SHP77 treated with DMSO at 0.1 percent for 48 hours (cell line): Measurements from ENCODE around the gene PCBP1.
A peak's percentile ranks its signal among the peaks of the same experiment; 100 is the strongest.
"Not testable (repeated sequence)": the region's sequence is repeated elsewhere in the genome, so short reads cannot be mapped to it uniquely, and the experiment has no call there.

ENCODE experiments used
- DNase-seq: peaks from one replicate; lab custom pipeline; 2025; lab: John Stamatoyannopoulos, UW

Gene PCBP1

DNA sequence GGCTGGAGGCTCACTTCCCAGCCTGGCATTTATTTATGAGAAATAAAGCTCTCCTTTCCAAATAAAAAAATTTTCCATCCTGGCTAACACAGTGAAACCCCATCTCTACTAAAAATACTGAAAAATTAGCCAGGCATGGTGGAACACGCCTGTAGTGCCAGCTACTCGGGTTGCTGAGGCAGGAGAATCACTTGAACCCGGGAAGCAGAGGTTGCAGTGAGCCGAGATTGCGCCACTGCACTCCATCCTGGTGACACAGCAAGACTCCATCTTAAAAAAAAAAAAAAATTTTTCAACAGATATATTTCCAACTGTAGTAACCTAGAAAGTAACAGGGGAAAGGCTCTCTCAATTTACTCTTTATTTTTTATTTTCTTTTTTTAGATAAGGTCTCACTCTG is 6.1 kb upstream of the PCBP1 start:
- DNase-seq = no peak

DNA sequence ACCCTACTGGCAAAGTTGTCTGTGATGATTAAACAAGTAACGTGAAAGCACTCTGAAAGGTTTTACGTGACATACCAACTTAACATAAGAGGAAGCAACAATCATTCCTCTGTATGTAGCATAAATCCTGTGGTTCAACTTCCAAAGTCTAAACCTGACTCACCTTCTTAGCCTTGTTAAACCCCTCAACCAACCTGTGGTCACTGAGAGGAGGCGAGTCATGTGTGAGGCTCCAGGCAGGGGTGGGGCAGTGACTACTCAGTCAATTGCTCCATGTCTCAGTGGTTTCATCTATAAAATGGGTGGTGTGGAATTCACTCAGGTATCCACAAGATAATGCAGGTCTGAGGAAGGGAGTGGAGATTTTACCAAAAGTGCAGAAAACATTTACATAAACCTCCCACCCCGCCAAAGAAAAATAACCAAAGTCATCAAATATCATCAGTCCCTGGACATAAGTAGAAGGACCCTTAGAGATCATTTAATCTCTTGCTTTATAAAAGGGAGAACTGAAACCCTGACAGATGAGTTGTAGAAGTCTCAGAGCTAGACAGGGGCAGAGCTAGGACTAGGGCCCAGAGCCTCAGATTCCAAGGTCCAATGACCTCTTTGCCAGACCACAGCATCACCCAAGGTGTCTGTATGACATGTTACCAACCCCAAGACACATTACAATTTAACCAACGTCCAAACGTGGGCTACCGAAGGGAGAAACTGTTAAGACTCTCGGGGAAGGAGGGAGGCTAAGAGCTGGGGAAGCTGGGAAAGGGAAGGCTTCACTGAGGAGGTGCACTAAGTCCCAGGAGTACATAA is 3.7 kb upstream of the PCBP1 start:
- DNase-seq = no peak

DNA sequence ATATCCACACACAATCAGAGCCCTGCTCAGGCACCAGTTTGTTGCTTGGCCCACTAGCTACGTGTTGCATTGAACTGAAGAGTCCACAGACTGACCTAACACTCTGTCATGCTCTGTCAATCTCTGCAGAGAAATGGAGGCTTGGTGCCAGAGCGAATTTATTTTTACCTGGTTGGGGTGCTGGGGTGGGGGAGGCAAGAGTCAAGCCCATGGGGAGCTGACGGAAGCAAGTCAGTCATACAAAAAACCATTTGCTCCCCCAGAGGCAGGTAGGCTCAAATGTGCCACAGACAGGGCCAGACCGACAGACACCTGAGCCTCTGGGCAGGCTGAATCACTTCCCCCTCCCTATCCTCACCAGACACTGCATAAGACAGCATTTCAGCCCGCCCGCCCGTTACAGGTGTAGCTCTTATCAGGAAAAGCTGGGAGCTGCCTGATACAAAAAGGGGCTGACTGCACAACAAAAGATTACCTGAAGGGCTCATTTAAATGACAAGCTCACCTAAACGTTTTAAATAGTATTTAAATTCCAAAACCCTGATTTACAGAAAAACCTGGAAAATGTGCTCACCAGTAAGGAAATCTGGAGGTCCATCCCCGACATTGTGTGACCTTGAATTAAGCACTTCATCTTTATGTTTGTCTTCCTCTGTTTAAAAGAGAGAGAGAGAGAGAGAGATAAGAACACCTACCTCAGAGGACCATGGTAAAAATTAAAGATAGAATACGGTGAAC is 2.1 kb upstream of the PCBP1 start:
- DNase-seq = peak; percentile 34

DNA sequence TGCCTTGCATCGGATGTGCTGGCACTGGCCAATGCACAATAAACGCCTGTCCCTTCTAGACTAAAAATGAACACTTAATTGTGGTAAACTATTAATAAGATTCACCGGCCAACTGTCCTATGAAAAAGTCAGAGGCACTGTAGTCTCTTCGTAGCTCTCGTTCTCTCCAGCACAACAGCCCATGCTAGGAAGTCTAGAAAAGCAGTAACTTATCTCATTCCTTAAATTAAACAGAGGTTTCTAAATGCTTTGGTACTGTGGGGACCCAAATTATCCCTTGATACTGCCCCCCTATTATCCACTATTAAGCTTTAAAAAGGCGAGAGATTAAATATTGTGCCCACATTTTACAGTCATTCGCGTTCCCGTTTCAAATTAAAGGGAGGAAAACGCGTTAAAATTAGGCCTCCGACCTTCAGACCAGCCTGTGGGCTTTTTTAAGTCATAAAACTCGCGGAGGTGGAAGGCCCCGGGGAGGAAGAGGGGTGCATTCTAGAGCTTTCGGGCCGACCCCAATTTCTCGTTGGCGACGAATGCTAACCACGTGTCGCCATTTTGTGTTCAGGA is 1.5 kb upstream of the PCBP1 start:
- no peak for DNase-seq

DNA sequence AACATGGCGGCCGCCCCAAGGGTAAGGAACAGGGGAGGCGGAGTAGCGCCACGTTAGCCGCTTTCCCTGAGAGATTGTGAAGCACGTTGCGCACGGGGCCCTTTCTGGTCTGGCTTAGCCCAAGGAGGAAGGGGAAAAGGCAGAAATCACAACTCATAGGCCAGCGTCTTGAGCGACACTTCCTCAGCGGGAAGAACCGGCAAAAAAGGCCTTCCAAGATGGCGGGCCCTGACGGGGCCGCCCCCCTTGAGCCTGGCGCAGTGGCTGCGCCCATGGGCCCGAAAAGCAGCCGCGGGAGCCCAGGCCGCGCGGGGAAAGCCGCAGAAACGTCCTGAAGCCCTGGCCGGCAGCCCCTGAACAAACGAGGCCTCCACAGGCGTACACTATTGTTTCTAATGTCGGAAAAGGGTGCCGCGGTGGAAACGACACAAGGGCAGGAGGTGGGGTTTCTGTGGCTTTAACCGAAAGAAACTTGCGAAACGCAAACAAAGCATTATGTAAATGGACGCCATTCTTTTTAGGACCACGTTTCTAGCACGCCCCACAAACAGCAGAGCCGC is 919 bp upstream of the PCBP1 start:
- DNase-seq = peak; percentile 56

DNA sequence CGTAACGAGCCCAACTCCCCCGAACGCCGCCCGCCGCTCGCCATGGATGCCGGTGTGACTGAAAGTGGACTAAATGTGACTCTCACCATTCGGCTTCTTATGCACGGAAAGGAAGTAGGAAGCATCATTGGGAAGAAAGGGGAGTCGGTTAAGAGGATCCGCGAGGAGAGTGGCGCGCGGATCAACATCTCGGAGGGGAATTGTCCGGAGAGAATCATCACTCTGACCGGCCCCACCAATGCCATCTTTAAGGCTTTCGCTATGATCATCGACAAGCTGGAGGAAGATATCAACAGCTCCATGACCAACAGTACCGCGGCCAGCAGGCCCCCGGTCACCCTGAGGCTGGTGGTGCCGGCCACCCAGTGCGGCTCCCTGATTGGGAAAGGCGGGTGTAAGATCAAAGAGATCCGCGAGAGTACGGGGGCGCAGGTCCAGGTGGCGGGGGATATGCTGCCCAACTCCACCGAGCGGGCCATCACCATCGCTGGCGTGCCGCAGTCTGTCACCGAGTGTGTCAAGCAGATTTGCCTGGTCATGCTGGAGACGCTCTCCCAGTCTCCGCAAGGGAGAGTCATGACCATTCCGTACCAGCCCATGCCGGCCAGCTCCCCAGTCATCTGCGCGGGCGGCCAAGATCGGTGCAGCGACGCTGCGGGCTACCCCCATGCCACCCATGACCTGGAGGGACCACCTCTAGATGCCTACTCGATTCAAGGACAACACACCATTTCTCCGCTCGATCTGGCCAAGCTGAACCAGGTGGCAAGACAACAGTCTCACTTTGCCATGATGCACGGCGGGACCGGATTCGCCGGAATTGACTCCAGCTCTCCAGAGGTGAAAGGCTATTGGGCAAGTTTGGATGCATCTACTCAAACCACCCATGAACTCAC is 673 bp downstream of the PCBP1 start:
- no peak for DNase-seq

DNA sequence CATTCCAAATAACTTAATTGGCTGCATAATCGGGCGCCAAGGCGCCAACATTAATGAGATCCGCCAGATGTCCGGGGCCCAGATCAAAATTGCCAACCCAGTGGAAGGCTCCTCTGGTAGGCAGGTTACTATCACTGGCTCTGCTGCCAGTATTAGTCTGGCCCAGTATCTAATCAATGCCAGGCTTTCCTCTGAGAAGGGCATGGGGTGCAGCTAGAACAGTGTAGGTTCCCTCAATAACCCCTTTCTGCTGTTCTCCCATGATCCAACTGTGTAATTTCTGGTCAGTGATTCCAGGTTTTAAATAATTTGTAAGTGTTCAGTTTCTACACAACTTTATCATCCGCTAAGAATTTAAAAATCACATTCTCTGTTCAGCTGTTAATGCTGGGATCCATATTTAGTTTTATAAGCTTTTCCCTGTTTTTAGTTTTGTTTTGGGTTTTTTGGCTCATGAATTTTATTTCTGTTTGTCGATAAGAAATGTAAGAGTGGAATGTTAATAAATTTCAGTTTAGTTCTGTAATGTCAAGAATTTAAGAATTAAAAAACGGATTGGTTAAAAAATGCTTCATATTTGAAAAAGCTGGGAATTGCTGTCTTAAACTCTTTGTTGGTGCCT is 1.4 kb downstream of the PCBP1 start:
- DNase-seq = no peak

DNA sequence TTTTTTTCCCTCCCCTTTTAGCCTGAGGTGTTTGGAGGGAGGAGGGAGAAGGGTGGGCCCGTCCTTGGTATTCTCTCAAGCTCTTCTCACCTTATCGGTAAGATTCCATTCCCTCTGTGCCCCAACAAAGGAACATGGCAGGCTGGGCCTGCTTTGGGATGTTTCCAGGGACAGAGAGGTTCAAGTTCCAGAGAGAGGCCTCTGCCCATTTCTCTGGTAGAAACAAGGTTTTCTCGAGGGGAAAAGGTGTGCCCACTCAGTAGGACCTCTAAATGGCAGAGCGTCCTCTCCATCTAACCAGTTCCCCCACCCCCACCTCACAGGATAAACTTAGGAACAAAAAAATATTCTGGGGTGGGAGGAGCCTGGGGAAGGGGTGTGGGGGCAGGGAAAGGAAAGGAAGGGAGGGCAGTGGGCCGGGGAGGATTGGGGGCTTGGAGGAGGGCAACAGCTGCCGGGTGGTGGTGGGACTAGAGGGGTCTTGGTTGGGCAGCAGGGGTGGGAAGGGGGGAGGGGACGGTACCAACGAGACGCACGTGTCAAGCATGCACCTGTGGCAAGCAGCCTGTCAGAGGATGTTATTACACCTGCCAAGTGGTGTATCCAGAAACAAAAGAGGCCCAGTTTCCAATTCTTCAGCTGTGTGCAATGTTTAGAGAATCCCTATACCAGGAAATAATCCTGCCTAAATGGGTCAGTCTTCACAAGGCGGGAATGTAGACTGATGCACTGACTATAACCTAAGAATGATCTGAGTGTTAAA is 2.1 kb downstream of the PCBP1 start:
- DNase-seq = peak; percentile 12

DNA sequence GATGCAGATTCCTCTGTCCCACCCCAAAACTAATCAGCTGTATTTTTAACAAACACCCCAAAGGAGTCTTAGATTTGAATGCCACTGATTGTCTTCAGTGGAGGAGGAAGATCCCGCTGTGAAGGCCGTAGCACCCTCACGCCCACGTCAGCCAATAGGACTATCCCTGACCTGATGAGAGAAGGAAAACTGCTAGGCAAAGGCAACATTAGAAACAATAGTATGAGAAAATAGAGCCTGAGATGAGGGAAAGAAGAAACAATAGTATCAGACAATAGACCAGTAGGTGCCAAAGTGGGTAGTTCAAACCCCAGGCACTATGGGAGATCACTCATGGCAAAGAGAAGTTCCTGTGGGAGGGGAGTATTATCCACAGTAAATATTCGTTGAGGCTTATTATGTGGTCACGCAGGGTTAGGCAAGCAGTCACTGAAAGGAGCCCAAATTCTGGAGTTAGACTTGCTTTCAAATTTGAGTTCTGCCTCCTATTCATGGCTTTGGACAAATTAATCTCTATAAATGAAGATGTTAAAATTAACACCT is 2.8 kb downstream of the PCBP1 start:
- no peak for DNase-seq

DNA sequence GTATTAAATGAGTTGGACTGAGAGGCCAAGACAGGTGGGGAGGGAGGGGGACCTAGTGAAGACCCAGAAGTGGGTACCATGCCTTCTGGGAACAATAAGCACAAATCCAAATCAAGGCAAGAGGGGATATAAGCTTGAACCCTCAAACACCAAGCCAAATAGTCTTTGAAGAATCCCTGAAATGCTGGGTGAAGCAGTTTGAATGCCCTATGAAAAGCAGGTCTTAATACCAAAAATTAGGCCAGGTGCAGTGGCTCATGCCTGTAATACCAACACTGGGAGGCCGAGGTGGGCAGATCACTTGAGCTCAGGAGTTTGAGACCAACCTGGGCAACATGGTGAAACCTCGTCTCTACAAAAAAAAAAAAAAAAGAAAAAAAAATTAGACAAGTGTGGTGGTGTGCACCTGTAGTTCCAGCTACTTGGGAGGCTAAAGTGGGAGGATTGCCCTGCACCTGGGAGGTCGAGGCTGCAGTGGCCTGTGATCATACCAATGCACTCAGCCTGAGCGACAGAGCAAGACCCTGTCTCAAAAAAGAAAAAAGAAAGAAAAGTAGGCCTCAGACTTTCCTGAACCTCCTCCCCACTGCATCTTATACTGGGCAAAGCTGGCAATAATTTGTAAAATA is 3.5 kb downstream of the PCBP1 start:
- no peak for DNase-seq

DNA sequence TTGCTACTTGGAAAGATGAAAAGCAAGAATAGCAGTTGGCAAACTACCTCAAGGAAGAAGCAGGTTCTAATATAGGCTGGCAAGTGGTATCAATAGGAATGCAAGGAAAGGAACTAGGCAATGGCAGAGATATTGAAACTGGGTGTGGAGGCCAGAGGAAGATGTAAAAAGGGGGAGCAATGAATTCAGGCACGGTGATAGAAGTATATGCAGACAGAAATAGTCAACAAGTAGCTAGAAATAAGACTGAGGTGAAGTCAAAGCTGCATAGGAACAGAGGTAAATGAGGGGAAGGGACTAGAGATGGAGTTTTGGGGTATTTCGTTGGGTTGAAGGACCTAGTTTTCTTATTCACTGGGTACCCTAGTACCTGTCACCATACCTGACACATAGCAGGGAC is 4.1 kb downstream of the PCBP1 start:
- DNase-seq = no peak

DNA sequence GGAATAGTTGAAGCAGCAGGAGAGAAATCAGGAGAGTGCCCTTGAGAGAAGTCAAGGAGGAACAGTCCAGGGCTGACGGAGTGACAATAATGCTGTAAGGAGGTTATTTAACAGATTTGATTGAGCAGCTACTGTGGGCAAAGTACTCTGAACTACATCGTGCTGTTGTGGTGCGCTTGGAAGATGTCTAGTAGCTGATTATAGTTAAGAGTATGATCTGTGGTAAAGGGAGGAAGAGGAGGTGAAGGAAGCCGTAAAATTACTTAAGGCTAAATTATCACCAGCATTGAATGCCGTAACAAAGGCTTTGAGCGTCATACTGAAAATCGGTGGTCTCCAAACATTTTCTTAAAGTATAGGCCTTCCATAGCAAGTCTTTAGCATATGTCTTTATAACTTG is 4.5 kb downstream of the PCBP1 start:
- DNase-seq = no peak

DNA sequence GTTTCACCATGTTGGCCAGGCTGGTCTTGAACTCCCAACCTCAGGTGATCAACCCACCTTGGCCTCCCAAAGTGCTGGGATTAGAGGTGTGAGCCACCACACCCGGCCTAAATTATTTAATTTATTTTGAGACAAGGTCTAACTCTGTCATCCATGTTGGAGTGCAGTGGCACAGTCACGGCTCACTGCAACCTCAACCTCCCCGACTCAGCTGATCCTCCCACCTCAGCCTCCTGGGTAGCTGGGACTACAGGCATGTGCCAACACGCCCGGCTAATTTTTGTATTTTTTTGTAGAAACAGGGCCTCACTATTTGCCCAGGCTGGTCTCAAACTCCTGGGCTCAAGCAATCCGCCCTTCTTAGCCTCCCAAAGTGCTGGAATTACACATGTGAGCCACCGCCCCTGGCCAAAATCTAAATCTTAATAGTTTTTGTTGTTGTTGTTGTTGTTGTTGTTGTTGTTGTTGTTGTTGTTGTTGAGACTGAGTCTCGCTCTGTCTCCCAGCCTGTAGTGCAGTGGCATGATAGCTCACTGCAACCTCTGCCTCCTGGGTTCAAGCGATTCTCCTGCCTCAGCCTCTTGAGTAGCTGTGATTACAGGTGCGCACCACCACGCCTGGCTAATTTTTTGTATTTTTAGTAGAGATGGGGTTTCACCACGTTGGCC is 5.4 kb downstream of the PCBP1 start:
- not testable (repeated sequence) for DNase-seq

DNA sequence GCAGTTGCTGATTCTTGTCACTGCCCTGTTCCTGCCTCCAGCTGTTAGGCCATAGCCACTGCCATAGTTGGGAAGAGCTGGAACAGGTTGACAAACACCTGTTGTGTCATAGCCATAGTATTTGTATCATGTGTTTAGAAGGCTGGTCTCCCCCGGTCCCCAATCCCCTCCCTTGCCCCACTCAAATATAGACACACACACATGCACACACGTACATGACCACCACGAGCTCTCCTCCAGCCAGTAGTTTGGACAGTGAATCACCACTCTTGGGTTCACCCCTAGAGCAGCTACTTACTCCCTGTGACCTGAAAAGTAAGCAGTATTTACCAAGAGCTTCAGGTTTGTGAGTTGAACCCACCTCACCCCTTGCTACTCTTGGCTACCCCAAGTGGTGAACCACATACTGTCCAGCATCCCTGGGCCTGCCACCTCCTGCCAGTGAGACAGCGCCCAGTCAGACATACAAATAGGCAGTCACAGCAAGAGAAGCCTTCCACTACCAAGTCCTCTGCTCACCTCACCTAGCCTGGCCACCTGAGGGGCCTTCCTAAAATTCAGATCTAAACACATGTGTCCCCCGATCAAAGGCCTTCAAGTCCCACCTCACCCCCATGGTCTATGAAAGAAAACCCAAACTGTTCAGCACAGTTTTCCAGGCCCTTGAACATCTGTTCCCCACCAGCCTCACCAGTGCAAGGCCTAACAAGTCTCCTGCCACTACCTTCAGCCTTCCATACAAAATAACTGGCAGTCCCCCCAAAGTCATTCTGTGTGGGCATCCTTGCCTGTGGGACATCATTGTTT is 7.1 kb downstream of the PCBP1 start:
- DNase-seq = no peak

DNA sequence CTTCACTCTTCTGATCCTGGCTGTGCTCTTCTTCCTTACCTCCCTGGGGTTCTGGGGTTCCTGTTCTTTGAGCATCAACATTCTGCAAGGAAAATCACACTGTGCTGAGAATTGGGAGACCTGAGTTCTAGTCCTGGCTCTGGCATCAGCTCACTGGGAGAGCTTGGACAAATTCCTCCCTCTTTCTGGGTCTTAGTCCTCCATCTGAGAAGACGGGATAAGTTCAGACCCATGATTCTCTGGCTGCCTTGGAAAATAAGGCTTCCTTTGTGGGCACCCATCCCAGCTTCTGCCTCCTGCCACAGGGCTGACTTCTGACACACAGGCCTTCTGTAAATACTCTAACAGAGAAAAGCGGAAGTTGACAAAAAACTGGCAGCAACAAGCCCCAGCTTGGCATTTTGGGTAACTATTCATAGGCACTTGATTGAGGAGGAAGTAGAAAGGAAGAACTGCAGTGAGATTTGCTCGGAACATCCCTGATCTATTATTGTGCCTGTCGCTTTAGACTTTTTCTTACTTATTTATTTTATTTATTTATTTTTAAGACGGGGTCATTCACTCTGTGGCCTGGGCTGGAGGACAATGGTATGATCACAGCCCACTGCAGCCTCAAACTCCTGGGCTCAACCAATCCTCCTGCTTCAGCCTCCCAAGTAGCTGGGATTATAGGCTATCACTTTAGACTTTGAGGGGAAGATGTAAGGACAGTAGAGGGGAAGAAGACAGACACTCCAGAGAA is 7.9 kb downstream of the PCBP1 start:
- no peak for DNase-seq

DNA sequence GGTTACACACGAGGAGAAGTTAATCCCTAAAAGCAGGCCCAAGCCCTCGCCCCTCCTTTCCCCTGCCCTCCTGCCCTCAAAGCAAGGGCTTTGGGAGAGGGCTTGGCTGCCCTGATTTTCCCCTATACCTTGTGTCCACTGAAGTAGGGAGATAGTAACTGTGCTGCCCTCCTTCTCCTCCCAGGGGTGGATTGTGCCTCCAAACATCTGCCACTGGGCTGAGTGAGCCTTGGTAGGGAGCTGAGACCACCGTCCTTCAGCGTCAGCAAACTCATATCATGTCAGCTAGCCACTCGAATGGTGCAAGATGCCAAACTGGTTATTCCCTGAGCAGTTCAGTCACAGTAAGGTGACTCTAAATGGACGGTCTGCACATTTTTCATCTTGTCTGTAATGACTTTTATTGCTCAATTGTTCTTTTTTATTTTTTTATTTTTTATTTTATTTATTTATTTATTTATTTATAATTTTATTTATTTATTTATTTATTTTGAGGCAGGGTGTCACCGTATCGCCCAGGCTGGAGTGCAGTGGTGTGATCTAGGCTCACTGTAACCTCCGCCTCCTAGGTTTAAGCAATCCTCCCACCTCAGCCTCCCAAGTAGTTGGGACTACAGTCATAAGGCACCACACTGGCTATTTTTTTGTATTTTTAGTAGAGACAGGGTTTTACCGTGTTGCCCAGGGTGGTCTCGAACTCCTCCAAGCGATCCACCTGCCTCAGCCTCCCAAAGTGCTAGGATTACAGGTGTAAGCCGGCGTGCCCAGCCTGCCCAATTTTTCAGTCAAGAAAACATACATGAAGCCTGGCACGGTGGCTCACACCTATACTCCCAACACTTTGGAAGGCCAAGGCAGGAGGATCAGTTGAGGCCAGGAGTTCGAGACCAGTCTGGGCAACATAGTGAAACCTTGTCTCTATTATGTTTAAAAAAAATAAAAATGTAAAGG is 8.7 kb downstream of the PCBP1 start:
- no peak for DNase-seq

DNA sequence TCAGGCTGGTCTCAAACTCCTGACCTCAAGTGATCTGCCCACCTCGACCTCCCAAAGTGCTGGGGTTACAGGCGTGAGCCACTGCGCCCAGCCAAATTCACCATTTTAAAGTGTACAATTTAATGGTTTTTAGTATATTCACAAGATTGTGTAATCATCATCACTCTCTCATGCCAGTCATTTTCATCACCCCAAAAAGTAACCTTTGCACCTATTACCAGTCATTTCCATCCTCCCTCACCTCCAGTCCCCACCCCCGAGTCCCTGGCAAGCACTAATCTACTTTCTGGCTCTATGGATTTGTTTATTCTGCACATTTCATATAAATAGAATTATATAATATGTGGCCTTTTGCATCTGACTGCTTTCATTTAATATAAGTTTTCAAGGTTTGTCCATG is 10.8 kb downstream of the PCBP1 start:
- no peak for DNase-seq
